HG02884 (cell line): Measurements from ENCODE around the gene CABCOCO1.
"Not testable (repeated sequence)": the region's sequence is repeated elsewhere in the genome, so short reads cannot be mapped to it uniquely, and the experiment has no call there.

ENCODE experiments used
- ATAC-seq: cut with Tn5 transposase; IDR thresholded peaks from one replicate; pipeline ENCODE4 v1.9.1; 2021; ENCODE audit warnings: mild to moderate bottlenecking, moderate library complexity; ENCODE audit not compliant: unreplicated experiment

CABCOCO1 gene

DNA sequence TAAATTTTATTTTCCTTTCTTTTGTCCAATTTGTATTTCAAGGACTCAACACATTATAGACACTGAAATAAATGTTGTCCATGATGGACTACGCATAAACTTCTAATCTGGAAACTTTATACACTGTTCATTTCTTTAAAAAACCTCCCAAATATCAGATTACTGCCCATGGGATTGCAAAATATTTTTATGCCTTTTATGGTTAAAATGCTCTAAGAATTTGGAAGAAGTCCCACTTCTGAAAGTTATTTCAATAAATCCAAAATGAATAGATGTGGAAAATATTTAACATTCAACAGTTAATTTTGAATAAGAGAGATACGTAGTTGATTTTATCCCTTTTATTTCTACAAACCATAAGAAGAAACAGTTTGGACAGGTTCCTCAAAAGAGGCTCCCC is 46.1 kb downstream of the CABCOCO1 start:
- ATAC-seq, result no peak

- not testable (repeated sequence) for ATAC-seq
Observed at GRCh38 chr10:61712105-61712504, 49.4 kb downstream of the CABCOCO1 start.

DNA sequence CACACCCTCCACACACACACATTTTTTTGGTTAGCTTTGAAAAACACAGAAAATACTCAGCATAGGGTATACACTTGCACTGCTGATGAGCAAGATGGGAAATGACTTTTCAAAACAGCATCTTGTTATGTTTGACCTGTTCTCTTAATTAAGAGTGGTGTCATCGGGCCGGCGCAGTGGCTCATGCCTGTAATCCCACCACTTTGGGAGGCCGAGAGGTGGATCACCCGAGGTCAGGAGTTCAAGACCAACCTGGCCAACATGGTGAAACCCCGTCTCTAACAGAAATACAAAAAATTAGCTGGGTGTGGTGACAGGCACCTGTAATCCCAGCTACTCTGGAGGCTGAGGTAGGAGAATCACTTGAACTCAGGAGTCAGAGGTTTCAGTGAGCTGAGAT is 56.7 kb downstream of the CABCOCO1 start:
- not testable (repeated sequence) for ATAC-seq

- ATAC-seq, result no peak
Observed at GRCh38 chr10:61719906-61720305, 57.2 kb downstream of the CABCOCO1 start.

DNA sequence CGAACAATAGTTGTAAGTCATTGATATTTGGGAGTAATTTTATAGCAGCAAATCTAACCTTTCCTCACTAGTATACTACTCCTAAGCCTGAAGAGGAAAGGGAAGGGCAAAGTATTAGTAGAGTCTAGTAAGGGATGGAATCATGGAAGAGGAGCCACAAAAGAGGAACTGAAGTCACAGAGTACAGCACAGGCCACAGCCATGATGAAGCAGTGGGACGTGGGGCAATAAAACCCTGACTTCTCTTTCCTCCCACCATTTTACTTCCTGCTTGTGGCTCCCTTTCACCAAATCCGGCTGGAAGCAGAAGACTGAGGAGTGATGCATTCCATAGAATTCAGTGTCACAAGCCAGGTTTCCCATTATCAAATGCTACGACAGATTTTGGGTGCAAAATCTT is 58.7 kb downstream of the CABCOCO1 start:
- no peak for ATAC-seq

DNA sequence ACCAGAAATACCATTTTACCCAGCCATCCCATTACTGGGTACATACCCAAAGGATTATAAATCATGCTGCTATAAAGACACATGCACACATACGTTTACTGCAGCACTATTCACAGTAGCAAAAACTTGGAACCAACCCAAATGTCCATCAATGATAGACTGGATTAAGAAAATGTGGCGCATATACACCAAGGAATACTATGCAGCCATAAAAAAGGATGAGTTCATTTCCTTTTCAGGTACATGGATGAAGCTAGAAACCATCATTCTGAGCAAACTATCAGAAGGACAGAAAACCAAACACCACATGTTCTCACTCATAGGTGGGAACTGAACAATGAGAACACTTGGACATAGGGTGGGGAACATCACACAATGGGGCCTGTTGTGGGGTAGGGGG is 62.5 kb downstream of the CABCOCO1 start:
- ATAC-seq, result not testable (repeated sequence)

DNA sequence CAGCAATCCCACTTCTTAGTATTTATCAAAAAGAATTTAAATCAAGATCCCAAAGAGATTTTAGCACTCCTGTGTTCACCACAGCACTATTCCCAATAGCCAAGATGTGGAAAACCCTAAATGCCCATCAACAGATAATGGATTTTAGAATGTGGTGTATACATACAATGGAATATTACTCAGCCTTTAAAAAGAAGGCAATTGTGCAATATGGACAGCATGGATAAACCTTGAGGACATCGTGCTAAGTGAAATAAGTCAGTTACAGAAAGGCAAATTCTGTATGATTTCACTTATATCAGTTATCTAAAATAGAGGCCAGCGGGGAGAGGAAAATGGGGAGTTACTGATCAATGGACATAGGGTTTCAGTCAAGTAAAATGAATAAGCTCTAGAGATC is 66.9 kb downstream of the CABCOCO1 start:
- ATAC-seq, result no peak

GRCh38 chr10:61730671-61731070 is 67.9 kb downstream of the CABCOCO1 start:
- no peak for ATAC-seq

- no peak for ATAC-seq
Observed at GRCh38 chr10:61731638-61732037, 68.9 kb downstream of the CABCOCO1 start.

DNA sequence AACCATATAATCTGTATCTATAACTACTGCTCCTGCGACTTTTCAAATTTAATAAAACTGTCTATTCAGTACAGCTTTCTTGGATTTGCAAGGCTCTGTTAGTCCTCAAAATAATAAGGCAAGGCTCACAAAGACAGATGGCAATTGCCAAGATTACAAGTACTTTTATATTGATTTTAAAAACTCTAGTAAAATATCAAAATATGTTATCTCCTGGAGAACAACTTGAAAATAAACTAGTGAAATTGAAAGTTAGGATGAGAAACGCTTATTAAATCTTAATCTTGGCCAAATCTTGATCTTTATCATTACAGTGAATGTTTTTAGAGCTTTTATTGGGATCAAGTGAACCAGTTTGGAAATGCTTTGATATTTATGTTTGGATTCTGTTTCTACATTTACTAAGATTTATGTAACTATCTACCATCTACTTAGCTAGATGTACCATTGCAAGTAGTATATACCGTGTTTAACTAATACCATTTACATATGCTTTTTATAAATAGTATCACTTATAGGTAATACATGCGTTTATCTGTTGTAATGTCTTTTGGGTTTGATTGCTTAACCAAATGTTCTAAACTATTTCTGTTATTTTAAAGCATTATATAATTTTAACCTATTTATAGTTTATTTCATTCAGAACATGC is 70.0 kb downstream of the CABCOCO1 start:
- ATAC-seq, result no peak

GRCh38 chr10:61733358-61733940 is 70.7 kb downstream of the CABCOCO1 start:
- ATAC-seq, result no peak

DNA sequence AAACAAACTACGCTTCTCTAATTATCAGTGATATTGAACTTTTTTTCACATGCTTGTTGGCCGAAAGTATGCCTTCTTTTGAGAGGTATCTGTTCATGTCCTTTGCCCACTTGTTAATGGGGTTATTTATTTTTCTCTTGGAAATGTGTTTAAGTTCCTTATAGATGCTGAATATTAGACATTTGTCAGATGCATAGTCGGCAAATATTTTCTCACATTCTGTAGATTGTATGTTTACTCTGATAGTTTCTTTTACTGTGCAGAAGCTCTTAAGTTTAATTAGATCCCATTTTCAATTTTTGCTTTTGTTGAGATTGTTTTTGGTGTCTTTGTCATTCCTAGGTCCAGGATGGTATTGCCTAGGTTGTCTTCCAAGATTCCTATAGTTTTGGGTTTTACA is 73.2 kb downstream of the CABCOCO1 start:
- no peak for ATAC-seq

DNA sequence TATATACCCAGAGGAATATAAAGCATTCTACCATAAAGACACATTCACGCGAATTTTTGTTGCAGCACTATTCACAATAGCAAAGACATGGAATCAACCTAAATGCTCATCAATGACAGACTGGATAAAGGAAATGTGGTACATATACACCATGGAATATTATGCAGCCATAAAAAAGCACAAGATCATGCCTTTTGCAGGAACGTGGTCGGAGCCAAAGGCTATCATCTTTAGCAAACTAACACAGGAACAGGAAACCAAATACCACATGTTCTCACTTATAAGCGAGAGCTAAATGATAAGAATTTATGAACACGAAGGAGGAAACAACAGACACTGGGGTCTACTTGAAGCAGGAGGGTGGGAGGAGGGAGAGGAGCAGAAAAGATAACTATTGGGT is 74.7 kb downstream of the CABCOCO1 start:
- not testable (repeated sequence) for ATAC-seq

- ATAC-seq, result no peak
Observed at GRCh38 chr10:61742812-61743211, 80.1 kb downstream of the CABCOCO1 start.

- no peak for ATAC-seq
Observed at GRCh38 chr10:61744469-61744868, 81.7 kb downstream of the CABCOCO1 start.

- no peak for ATAC-seq
Observed at GRCh38 chr10:61746377-61746776, 83.6 kb downstream of the CABCOCO1 start.

GRCh38 chr10:61747307-61747706 is 84.6 kb downstream of the CABCOCO1 start:
- ATAC-seq, result no peak

DNA sequence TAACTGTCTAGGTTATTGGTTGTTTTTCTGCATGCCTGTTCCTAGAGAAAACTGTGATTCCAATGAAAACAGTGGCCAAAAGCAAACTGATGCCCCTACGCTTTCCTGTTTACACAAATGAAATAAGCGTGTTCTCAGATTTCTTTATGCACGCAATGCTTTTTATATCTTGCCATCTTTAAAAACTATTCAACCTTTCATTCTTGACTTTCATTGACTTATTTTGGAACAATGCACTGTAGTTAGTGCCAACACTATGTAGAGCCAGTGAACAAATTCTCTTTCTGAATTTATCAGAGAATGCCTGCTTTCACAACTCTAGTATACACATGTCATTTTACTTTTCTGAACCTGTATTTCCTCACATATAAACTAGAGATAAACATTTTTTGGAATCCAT is 86.6 kb downstream of the CABCOCO1 start:
- no peak for ATAC-seq

DNA sequence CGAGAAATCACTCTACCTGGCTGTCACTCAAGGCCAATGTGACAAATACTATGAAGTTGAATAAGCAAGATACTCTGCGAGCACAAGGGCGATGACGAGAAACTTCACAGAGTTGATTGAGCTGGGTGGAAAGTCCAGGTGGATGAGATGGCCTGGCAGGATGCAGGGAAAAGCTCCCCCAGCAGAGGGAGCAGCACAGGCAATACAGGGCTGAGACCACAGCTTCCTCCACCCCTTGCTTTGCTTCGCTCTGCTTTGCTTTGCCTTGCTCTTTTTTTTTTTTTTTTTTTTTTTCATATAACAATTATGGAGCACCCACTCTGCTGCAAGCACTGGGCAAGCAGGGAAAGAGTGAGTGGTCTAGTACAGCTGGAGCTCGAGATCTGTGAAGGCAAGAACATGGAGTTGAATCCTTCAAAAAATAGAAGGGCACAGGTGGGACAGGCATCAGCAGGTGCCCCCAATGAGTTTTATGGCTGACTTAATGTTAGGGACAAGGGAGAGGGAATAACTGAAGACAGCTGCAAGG is 88.3 kb downstream of the CABCOCO1 start:
- ATAC-seq, result peak; percentile 94

- peak; percentile 1 for ATAC-seq
Observed at GRCh38 chr10:61751599-61751998, 88.9 kb downstream of the CABCOCO1 start.

DNA sequence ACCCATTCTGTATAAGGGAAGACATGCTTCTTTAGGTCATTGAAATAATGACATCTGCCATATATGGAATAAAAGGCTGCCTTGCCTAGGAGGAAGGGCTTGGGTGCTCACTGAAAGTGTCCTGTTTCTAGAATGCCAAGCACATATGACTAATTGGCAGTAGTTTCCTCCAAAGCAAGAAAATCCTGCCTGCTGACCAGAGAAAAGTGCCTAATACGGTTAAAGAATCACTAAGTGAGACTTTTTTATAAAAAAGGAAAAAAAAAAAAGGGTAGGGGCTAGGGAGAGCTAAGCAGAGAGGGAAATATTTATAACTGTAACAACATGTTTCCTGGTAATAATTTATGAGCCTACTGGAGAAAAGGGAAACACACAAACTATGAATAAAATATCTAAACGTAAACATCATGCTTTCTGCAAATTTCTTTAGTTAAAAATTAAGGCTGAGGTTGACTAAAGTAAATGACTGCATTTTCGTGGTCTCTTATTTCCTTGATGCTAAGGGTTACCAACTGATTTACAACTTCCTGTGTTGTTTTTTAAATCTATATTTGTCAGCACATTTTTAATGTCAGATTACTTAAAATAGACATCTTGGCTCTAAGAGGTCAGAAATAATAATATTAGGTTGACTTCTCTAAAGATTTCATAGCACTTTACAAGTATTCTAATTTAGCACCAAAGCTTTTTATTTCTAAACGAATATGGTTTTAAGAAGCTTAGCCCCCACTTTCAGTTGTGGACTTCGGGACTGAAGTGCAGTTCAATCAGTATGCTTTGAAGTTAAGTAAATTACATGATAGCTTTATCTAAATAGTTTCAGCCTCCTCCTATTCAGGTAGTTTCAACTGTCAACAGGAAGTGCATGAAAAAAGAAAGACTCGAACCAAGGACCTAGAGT is 89.6 kb downstream of the CABCOCO1 start:
- ATAC-seq, result peak; percentile 54

DNA sequence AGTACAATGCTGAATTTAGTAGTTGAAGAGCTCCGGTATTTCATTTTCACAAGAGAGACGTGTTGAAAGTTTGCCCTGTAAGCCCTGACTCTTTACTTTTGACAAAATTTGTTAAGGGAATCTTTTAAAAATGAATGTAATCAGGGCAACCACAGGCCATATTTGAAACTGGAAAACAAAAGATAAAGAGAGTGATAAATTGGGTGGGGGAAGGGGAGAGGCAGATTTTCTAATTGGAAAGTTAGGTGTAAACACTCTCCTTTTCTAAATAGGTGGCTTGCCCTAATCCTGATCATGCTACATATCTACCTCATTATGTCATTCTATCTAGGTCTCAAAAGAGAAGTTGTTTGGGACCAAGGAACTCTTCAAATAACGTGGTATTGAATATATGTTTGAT is 90.7 kb downstream of the CABCOCO1 start:
- no peak for ATAC-seq
